RWPE1 (cell line): ENCODE data around the gene TMEM229B.

Source experiments
- CTCF ChIA-PET: fragments of 350-600 bp; sonication (Branson Sonifier 250); formaldehyde crosslinking; extraction: SDS; loops from one replicate; lab custom pipeline; 2021; lab: Yijun Ruan, JAX
- POLR2A ChIA-PET: fragments of 400-600 bp; formaldehyde crosslinking; extraction: SDS; loops from one replicate; lab custom pipeline; 2020; ENCODE audit warnings: antibody characterized with exemption; ENCODE audit not compliant: low non-redundant PET; lab: Yijun Ruan, JAX
- DNase-seq: peaks from one replicate; pipeline ENCODE4 v3.0.0; 2012; ENCODE audit warnings: low spot score
- H3K27ac ChIP-seq: fragments of 450-650 bp; 2 replicates; pipeline ENCODE4 v1.5.1; 2017
- CTCF ChIP-seq: fragments of 450-650 bp; conservative IDR thresholded peaks from 2 replicates; pipeline ENCODE4 v1.5.1; 2017; ENCODE audit warnings: low read depth, mild to moderate bottlenecking

The TMEM229B gene

GRCh38 chr14:67467134-67467533, 21.4 kb downstream of the TMEM229B start:
- no peak for DNase-seq
- POLR2A ChIA-PET, result no interaction called here
- no peak overlapping the region for H3K27ac ChIP-seq
- CTCF ChIA-PET, result interaction anchor here (0.7 kb wide), 1 partner anchor 29 kb away, joined by 5 read pairs; no protein-coding TSS in a partner anchor
- no peak for TF ChIP-seq CTCF

- ChIA-PET POLR2A (no interaction called here), CTCF (interaction anchor here (0.6 to 1.2 kb wide), 2 partner anchors 111 to 847 kb away, joined by 3 to 5 read pairs; no protein-coding TSS in a partner anchor)
- H3K27ac ChIP-seq, result no peak overlapping the region
- DNase-seq, result no peak
- no peak for TF ChIP-seq CTCF
Observed at GRCh38 chr14:67464879-67465278, 23.6 kb downstream of the TMEM229B start.

- ChIA-PET POLR2A (no interaction called here), CTCF (no interaction called here)
- no peak for TF ChIP-seq CTCF
- H3K27ac ChIP-seq, result no peak overlapping the region
- DNase-seq, result no peak
Observed at GRCh38 chr14:67464377-67464776, 24.1 kb downstream of the TMEM229B start.

- no peak overlapping the region for H3K27ac ChIP-seq
- ChIA-PET POLR2A (no interaction called here), CTCF (interaction anchor here (0.7 kb wide), 1 partner anchor 47 kb away, joined by 5 read pairs; no protein-coding TSS in a partner anchor)
- no peak for DNase-seq
- no peak for TF ChIP-seq CTCF
Observed at GRCh38 chr14:67463900-67464299, 24.6 kb downstream of the TMEM229B start.

- ChIA-PET CTCF (interaction anchor here (1.4 kb wide), 1 partner anchor 14 kb away, joined by 3 read pairs; no protein-coding TSS in a partner anchor), POLR2A (no interaction called here)
- no peak for TF ChIP-seq CTCF
- no peak for DNase-seq
- H3K27ac ChIP-seq, result no peak overlapping the region
Observed at GRCh38 chr14:67461996-67462395, 26.5 kb downstream of the TMEM229B start.

- POLR2A ChIA-PET, result no interaction called here
- no peak overlapping the region for H3K27ac ChIP-seq
- CTCF ChIA-PET, result interaction anchor here (1.4 kb wide), 1 partner anchor 14 kb away, joined by 3 read pairs; no protein-coding TSS in a partner anchor
- TF ChIP-seq CTCF, result no peak
- no peak for DNase-seq
Observed at GRCh38 chr14:67461341-67461985, 27.1 kb downstream of the TMEM229B start.
